ENCODE results near the gene CAMTA2. TPM values are rescaled to one million over a fixed set of nuclear protein-coding genes. Genes with fewer than 3 reads are reported as not detected.

The CAMTA2 gene
- total and polyA plus RNA-seq, 2 donors from 2014 or later = 40.1 to 47.1 TPM

DNA sequence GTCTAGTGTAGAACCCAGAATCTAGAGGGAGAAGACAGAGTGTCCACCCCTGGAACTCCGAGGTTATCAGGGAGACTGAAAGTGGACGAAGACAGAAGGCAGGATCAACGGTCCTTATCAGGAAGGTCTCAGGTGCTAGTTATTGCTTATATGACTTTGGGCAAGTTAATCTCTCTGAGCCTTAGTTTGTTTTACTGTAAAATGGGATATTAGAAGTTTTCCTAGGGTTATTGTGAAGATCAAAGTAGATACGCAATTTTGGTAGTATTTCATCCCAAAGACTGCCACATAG, 46.2 kb downstream of the CAMTA2 start:
- FAIRE-seq (no peak), DNase-seq (no peak)
- TF ChIP-seq, protein P1, sequence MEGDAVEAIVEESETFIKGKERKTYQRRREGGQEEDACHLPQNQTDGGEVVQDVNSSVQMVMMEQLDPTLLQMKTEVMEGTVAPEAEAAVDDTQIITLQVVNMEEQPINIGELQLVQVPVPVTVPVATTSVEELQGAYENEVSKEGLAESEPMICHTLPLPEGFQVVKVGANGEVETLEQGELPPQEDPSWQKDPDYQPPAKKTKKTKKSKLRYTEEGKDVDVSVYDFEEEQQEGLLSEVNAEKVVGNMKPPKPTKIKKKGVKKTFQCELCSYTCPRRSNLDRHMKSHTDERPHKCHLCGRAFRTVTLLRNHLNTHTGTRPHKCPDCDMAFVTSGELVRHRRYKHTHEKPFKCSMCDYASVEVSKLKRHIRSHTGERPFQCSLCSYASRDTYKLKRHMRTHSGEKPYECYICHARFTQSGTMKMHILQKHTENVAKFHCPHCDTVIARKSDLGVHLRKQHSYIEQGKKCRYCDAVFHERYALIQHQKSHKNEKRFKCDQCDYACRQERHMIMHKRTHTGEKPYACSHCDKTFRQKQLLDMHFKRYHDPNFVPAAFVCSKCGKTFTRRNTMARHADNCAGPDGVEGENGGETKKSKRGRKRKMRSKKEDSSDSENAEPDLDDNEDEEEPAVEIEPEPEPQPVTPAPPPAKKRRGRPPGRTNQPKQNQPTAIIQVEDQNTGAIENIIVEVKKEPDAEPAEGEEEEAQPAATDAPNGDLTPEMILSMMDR (IDR thresholded peaks at IDR 0.05; ENCODE audit: borderline replicate concordance, extremely low read depth, insufficient read depth) = no peak
- H3K4me3 ChIP-seq (ENCODE audit: low read length in 3 of 3) = peak overlapping the region; percentile 68 to 95 (median 84)
- peaks cover 4 to 39% (median 24%) of the 10 kb centered on the region in 3 donors for H3K36me3 ChIP-seq (ENCODE audit: control insufficient read depth in 2 of 3, insufficient read depth in 3 of 3, low read length in 3 of 3)
- no peaks in the 10 kb centered on the region for H3K9me3 ChIP-seq (ENCODE audit: control insufficient read depth in 2 of 3, insufficient read depth in 1 of 3, low read length in 3 of 3)
- intact Hi-C loops (cut with DNase I) = no loop called here
- H3K9ac ChIP-seq (ENCODE audit: low read length in 3 of 3) = peak overlapping the region; percentile 34 to 87 (median 68)
- H3K4me1 ChIP-seq (ENCODE audit: control insufficient read depth in 2 of 3, insufficient read depth in 2 of 3, low read depth in 1 of 3, low read length in 3 of 3) = peaks cover 5 to 39% (median 20%) of the 10 kb centered on the region in 3 donors
- no peak overlapping the region for H3K27ac ChIP-seq (ENCODE audit: low read depth in 2 of 2, low read length in 2 of 2)
- H3K27me3 ChIP-seq (ENCODE audit: control insufficient read depth, insufficient read depth, low read length) = no peaks in the 10 kb centered on the region

DNA sequence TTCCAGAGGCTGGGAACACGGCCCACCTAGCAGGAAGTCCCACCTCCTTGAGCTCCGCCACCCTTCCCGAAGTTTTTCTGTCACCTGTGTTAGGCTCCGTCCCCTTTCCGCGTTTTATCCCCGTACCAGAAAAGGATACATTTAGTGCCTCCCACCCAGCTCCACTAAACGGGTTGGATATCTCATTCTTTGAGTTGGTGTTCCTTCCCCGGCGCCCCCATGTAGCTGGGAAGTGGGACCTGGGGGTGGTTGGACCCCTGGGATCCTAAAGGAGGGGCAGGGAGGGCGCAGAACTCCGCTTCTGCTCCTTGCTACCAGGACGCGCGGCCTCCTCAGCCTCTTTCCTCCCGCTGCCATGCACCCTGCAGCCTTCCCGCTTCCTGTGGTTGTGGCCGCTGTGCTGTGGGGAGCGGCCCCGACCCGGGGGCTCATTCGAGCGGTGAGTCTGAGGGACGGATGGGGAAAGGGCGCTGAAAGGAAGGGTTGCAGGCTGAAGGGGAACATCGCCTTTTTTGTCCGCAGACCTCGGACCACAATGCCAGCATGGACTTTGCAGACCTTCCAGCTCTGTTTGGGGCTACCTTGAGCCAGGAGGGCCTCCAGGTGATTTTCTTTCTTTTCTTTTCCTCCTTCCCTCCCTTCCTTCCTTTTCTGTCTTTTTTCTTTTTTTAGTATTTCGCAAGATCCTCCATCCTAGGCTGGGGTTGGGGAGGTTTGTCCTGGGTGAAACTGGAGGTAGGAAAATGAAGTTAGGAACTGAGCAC, 46.7 kb downstream of the CAMTA2 start:
- TF ChIP-seq, protein P1 (IDR thresholded peaks at IDR 0.05; ENCODE audit: borderline replicate concordance, extremely low read depth, insufficient read depth) = no peak
- H3K27me3 ChIP-seq (ENCODE audit: control insufficient read depth, insufficient read depth, low read length) = no peaks in the 10 kb centered on the region
- H3K9me3 ChIP-seq (ENCODE audit: control insufficient read depth in 2 of 3, insufficient read depth in 1 of 3, low read length in 3 of 3) = no peaks in the 10 kb centered on the region
- peak overlapping the region; percentile 68 to 95 (median 84) for H3K4me3 ChIP-seq (ENCODE audit: low read length in 3 of 3)
- peaks cover 5 to 37% (median 18%) of the 10 kb centered on the region in 3 donors for H3K4me1 ChIP-seq (ENCODE audit: control insufficient read depth in 2 of 3, insufficient read depth in 2 of 3, low read depth in 1 of 3, low read length in 3 of 3)
- DNase-seq (peak in 2 of 5 donors; percentile 60 to 90), FAIRE-seq (no peak)
- peak overlapping the region; percentile 86 to 87 for H3K27ac ChIP-seq (ENCODE audit: low read depth in 2 of 2, low read length in 2 of 2)
- intact Hi-C loops (cut with DNase I) = no loop called here
- peak overlapping the region; percentile 34 to 87 (median 68) for H3K9ac ChIP-seq (ENCODE audit: low read length in 3 of 3)
- H3K36me3 ChIP-seq (ENCODE audit: control insufficient read depth in 2 of 3, insufficient read depth in 3 of 3, low read length in 3 of 3) = peaks cover 2 to 36% (median 22%) of the 10 kb centered on the region in 3 donors

DNA sequence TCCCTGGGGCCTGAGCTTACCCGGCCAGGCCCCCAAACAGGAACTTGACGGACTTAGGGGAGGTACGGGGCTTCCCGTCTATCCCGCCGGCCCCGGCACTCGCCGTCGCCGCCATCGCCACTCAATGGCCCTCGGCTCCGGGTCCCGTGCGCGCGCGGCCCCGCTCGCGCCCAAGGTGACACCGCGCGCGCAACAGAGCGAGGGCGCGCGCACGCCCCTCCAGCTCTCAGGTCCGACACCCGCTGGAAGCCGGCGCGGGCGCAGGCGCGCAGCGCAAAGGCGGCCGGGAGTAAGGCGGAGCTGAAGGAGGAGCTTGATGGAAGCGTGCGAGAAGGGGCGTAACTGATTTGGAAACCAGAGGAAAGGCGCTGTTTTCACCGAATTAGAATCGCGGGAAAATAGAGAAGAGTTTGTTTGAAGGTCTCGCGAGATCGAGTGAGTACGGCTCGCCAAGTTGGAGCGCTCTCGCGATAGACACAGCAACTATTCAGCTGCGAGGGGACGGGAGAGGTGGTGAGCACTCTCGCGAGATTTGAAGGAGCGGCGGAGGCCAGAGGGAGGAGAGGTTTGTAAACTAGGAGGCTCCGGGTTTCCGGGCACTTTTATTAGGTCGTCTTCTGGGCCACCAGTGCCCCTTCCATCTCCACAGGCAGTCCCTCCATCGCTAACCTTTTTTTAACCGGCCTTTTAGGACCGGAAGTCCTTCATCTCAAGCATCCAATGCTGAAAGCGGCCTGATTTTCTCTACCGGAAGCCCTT, 47.5 kb downstream of the CAMTA2 start, which contains the start of the genes RNF167 and SLC25A11:
Gene RNF167, plus strand, starts transcription at position 473 of the 759 bp plus-strand sequence. CDS start 642 bp downstream, outside the sequence.
Gene SLC25A11, minus strand, starts transcription at position 251 of the 759 bp plus-strand sequence. Its CDS starts 136 bp downstream, at position 115.
- peak; percentile 85 for FAIRE-seq
- H3K4me1 ChIP-seq (ENCODE audit: control insufficient read depth in 2 of 3, insufficient read depth in 2 of 3, low read depth in 1 of 3, low read length in 3 of 3) = peaks cover 5 to 29% (median 18%) of the 10 kb centered on the region in 3 donors
- no peaks in the 10 kb centered on the region for H3K9me3 ChIP-seq (ENCODE audit: control insufficient read depth in 2 of 3, insufficient read depth in 1 of 3, low read length in 3 of 3)
- peaks cover 0 to 36% (median 19%) of the 10 kb centered on the region in 3 donors for H3K36me3 ChIP-seq (ENCODE audit: control insufficient read depth in 2 of 3, insufficient read depth in 3 of 3, low read length in 3 of 3)
- H3K9ac ChIP-seq (ENCODE audit: low read length in 3 of 3) = peak within 1 kb of the TSS; percentile 45 to 96 (median 68)
- intact Hi-C loops (cut with DNase I) = no loop called here
- DNase-seq = peak; percentile 98 to 100 (median 98)
- TF ChIP-seq, protein P1 (IDR thresholded peaks at IDR 0.05; ENCODE audit: borderline replicate concordance, extremely low read depth, insufficient read depth) = peak; percentile 14
- peak within 1 kb of the TSS; percentile 86 to 87 for H3K27ac ChIP-seq (ENCODE audit: low read depth in 2 of 2, low read length in 2 of 2)
- H3K27me3 ChIP-seq (ENCODE audit: control insufficient read depth, insufficient read depth, low read length) = no peaks in the 10 kb centered on the region
- H3K4me3 ChIP-seq (ENCODE audit: low read length in 3 of 3) = peak within 1 kb of the TSS; percentile 80 to 95 (median 84)
